Testis (tissue), 3 donors: ENCODE results near the gene MDFIC. TPM values are rescaled to one million over a fixed set of nuclear protein-coding genes. Genes with fewer than 3 reads are reported as not detected.

Experiments used
- DNase-seq: peaks from one replicate; pipeline ENCODE4 v3.0.0-alpha.2; 2019
- H3K27ac ChIP-seq, 2 donors: fragments of 200-600 bp; sonication (generic); one replicate each; pipeline ENCODE4 v1.5.1; 2019
- H3K27me3 ChIP-seq: fragments of 200-600 bp; sonication (generic); one replicate; pipeline ENCODE4 v1.5.1; 2019
- H3K36me3 ChIP-seq: fragments of 200-600 bp; sonication (generic); one replicate; pipeline ENCODE4 v1.5.1; 2017; ENCODE audit warnings: low read depth; ENCODE audit errors: missing control alignments
- H3K4me1 ChIP-seq: fragments of 200-600 bp; sonication (generic); one replicate; pipeline ENCODE4 v1.5.1; 2019
- H3K4me3 ChIP-seq, 2 donors: fragments of 200-600 bp; sonication (generic); one replicate each; pipeline ENCODE4 v1.5.1; 2017 to 2019
- H3K9me3 ChIP-seq: fragments of 200-600 bp; sonication (generic); one replicate; pipeline ENCODE4 v1.5.1; 2017
- CTCF ChIP-seq, 3 experiments: fragments of 450-650 bp in 2 of 3; fragments of 200-600 bp in 1 of 3; sonication (generic) in 1 of 3; IDR thresholded peaks; one replicate each; pipeline ENCODE4 v1.5.1; 2016 to 2019; ENCODE audit warnings: antibody characterized with exemption in 3 of 3, mild to moderate bottlenecking in 2 of 3, moderate library complexity in 1 of 3
- POLR2A ChIP-seq: fragments of 450-650 bp; IDR thresholded peaks from one replicate; pipeline ENCODE4 v1.6.1; 2017; ENCODE audit warnings: antibody characterized with exemption, mild to moderate bottlenecking, moderate library complexity
- WGBS, 2 donors: methylation state at CpG; one replicate each; pipeline ENCODE4 v1.1.5; 2018; 5-methylcytosine and 5-hydroxymethylcytosine counted together
- intact Hi-C: fragments of 100-400 bp; cut with DNase I; formaldehyde crosslinking; loops from one replicate; pipeline ENCODE4 v1.15.1; 2023; ENCODE audit warnings: low total_unique reads
- polyA plus RNA-seq: library from polyadenylated mRNA; stranded (reverse); fragments of 350-450 nt; fragmentation: Illumina TruSeq; extraction: RNeasy Lipid Tissue Mini Kit (QIAGEN cat#74804); gene quantifications from one replicate; pipeline ENCODE4 v1.2.3, GENCODE V29; 2014; ENCODE audit warnings: low read depth, low replicate concordance; ENCODE audit not compliant: insufficient read depth
- total RNA-seq, 2 donors: library from RNA; depleted of rRNA; stranded (reverse); fragments of >200 nt; gene quantifications; one replicate each; pipeline ENCODE4 v1.2.3, GENCODE V29; 2016

Gene MDFIC
- total and polyA plus RNA-seq, 3 donors from 2014 or later: 5.8 to 7.6 (median 6.1) TPM

DNA sequence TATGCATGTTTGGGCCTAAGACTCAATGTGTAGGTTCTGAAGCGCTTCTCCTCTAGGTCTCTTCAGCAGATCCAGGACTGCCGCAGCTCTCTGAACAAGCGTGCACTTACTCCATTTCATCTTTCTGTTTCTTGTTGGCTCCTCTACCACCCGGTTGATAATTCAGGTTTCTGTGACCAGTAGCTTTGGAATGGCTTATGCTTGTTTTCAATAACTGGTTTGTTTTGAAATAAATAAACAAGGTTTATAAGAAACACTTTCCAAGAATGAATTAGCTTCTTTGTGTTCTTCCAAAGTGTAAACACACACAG lies 1.5 kb downstream of the MDFIC start:
- no peaks in the 10 kb centered on the region for H3K9me3 ChIP-seq
- TF ChIP-seq CTCF (IDR thresholded peaks at IDR 0.05): no peak
- no peak for TF ChIP-seq POLR2A
- H3K4me1 ChIP-seq: peaks cover 3% of the 10 kb centered on the region
- WGBS, 2 donors: 0 to 9% methylated on average over 4 of the region's 4 CpGs
- H3K27me3 ChIP-seq: no peaks in the 10 kb centered on the region
- peak overlapping the region; percentile 65 to 88 for H3K4me3 ChIP-seq
- intact Hi-C loops: no loop called here
- H3K27ac ChIP-seq: peak overlapping the region in 1 of 2 donors; percentile 76
- no peak for DNase-seq
- H3K36me3 ChIP-seq: no peaks in the 10 kb centered on the region

GRCh38 chr7:114924038-114924712 lies 2.3 kb downstream of the MDFIC start:
- H3K27ac ChIP-seq: peak overlapping the region in 1 of 2 donors; percentile 11
- H3K27me3 ChIP-seq: no peaks in the 10 kb centered on the region
- H3K9me3 ChIP-seq: no peaks in the 10 kb centered on the region
- intact Hi-C loops: no loop called here
- 71 to 73% methylated on average over 4 of the region's 4 CpGs for WGBS, 2 donors
- H3K4me3 ChIP-seq: no peak overlapping the region
- no peaks in the 10 kb centered on the region for H3K36me3 ChIP-seq
- DNase-seq: no peak
- TF ChIP-seq CTCF (IDR thresholded peaks at IDR 0.05): no peak
- no peak for TF ChIP-seq POLR2A
- peaks cover 3% of the 10 kb centered on the region for H3K4me1 ChIP-seq

DNA sequence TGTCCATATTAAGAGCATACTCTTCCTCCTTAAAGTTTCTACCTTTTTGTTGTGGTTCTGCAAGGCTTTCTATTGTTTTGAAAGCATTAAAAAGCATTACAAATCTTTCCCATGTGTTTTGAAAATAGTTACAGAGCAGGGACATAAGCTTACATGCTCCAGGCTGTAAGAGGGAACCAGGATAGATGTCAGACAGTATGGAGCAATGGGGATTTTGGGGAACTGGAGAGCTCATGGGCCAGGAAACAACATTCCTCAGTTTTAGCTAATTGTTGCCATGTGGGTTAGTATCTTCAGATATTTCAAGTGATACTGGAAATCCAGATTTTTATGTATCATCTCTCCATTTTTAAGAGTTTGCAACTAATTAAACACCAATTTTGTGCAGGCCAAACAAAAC lies 3.5 kb downstream of the MDFIC start:
- peaks cover 3% of the 10 kb centered on the region for H3K4me1 ChIP-seq
- no peak overlapping the region for H3K27ac ChIP-seq

DNA sequence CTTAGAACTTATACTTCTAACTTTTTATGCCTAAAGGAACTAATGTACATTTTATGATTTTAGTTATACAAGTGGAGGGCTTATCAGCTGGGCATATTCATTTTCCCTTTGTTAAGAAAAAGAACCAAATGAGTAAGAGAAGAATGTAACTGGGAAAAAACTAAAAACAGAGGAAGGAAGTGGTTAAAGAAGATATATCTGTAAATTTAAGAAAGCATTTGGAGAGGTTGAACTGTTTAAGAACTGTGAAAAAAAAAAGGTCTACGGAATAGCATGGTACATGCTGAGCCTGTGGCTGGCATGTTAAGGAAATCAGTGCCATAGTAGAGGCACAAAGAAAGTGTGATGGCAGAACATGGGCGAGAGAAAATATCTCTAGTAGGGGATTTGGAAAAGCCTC lies 6.2 kb downstream of the MDFIC start:
- H3K27ac ChIP-seq: no peak overlapping the region
- no peaks in the 10 kb centered on the region for H3K36me3 ChIP-seq
- no peaks in the 10 kb centered on the region for H3K9me3 ChIP-seq
- TF ChIP-seq CTCF (IDR thresholded peaks at IDR 0.05): no peak
- no peak for TF ChIP-seq POLR2A
- H3K4me3 ChIP-seq: no peak overlapping the region
- DNase-seq: no peak
- H3K4me1 ChIP-seq: peaks cover 3% of the 10 kb centered on the region
- intact Hi-C loops: no loop called here
- WGBS, 2 donors: 50 to 96% methylated on average over 1 to 2 of the region's 2 CpGs
- no peaks in the 10 kb centered on the region for H3K27me3 ChIP-seq

More for the DNA sequence above, 3.5 kb downstream of the MDFIC start:
- DNase-seq: no peak
- TF ChIP-seq POLR2A: no peak
- no peak for TF ChIP-seq CTCF (IDR thresholded peaks at IDR 0.05)
- no peak overlapping the region for H3K4me3 ChIP-seq
- H3K27me3 ChIP-seq: no peaks in the 10 kb centered on the region
- intact Hi-C loops: no loop called here
- H3K36me3 ChIP-seq: no peaks in the 10 kb centered on the region
- H3K9me3 ChIP-seq: no peaks in the 10 kb centered on the region

DNA sequence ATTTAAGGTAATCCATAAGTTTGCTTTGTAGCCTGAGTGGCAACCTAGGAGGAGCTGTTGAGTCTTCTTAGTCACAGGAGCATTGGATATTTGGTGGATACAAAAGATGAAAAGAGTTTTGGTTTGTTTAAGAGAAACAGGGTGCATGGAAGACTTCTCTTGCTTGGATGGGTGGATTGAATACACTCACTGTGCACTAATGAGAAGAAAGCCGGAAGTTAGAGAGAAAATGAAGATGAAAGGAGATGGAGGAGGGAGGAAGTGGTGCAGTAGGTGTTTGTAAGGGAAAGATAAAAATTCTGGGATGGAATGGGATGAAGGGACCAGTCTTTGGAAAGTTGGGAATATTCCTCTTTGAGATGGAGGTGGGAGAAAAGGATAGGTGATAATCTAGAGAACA lies 7.7 kb downstream of the MDFIC start:
- no peak overlapping the region for H3K27ac ChIP-seq
- H3K36me3 ChIP-seq: no peaks in the 10 kb centered on the region
- intact Hi-C loops: no loop called here
- no peak overlapping the region for H3K4me3 ChIP-seq
- no peaks in the 10 kb centered on the region for H3K9me3 ChIP-seq
- H3K4me1 ChIP-seq: no peaks in the 10 kb centered on the region
- WGBS, 2 donors: 90 to 98% methylated on average over 1 of the region's 1 CpG
- TF ChIP-seq POLR2A: no peak
- TF ChIP-seq CTCF (IDR thresholded peaks at IDR 0.05): no peak
- DNase-seq: no peak
- no peaks in the 10 kb centered on the region for H3K27me3 ChIP-seq
